ENCODE results near the gene FOSL1. TPM values are rescaled to one million over a fixed set of nuclear protein-coding genes. Genes with fewer than 3 reads are reported as not detected.

Gene FOSL1
- total RNA-seq, 1 donor from 2014 or later: not detected

DNA sequence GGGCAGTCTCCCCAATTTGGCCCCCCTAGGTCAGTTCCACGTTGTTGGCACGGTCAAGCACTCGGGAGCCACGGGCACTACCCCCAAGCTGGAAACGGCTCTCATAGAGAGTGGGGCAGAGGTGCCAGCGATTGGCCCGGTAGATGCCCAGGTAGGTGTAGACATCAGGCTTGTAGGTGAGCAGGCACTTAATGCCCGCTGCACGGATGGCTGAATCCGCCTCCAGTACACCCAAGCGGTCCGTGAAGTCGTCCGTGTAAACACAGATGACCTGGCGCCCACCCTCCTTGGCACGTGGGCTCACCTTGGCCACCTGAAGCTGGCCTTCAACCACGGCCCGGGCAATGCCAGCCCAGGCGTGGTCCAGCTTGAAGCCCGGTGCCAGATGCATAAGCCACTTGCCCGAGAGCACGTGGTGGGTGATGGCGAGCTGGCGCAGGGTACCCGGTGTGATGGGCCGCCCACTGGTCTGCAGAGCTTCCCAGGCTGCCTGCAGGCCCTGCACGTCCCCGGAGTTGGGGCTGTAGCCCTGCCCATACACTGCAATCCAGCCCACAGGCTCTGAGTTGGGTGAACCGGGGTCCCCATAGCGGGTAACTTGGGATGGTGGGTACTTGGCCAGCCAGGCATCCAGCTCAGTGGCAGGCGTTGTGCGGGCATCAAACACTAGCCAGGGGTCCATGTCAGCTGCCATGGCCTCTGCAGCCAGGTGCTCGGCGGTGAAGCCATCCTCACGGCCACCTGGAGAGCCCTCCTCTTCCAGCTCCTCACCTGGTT, 17.4 kb upstream of the FOSL1 start:
- H3K27ac Mint-ChIP-seq (ENCODE audit: unreplicated experiment): no peak overlapping the region

DNA sequence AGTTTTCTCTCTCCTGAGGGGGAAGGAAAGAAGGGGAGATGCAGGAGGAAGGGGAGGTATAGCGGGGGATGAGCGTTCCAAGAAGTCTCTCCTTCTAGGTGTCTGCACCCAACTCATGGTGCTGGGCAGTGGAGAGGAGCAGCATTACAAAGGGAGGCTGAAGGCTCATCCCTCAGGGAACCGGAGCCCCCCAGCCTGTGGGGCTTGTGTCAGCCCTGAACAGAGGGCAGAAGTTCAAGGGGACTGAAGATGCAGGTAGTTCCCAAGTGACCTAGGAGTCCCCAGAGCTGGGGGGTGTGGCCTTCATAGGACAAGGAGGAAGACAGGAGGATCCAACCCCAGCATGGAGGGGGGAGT, 16.9 kb upstream of the FOSL1 start:
- H3K9me3 Mint-ChIP-seq (ENCODE audit: unreplicated experiment): peaks cover 14% of the 10 kb centered on the region
- H3K4me1 Mint-ChIP-seq (ENCODE audit: low read depth, unreplicated experiment): peaks cover 10% of the 10 kb centered on the region
- DNase-seq: no peak
- TF ChIP-seq, protein P1, sequence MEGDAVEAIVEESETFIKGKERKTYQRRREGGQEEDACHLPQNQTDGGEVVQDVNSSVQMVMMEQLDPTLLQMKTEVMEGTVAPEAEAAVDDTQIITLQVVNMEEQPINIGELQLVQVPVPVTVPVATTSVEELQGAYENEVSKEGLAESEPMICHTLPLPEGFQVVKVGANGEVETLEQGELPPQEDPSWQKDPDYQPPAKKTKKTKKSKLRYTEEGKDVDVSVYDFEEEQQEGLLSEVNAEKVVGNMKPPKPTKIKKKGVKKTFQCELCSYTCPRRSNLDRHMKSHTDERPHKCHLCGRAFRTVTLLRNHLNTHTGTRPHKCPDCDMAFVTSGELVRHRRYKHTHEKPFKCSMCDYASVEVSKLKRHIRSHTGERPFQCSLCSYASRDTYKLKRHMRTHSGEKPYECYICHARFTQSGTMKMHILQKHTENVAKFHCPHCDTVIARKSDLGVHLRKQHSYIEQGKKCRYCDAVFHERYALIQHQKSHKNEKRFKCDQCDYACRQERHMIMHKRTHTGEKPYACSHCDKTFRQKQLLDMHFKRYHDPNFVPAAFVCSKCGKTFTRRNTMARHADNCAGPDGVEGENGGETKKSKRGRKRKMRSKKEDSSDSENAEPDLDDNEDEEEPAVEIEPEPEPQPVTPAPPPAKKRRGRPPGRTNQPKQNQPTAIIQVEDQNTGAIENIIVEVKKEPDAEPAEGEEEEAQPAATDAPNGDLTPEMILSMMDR (IDR thresholded peaks at IDR 0.05; ENCODE audit: partially characterized antibody, unreplicated experiment): no peak
- H3K4me3 Mint-ChIP-seq (ENCODE audit: unreplicated experiment): peak overlapping the region; percentile 49
- H3K27me3 Mint-ChIP-seq (ENCODE audit: unreplicated experiment): peaks cover 18% of the 10 kb centered on the region
- H3K27ac Mint-ChIP-seq (ENCODE audit: unreplicated experiment): no peak overlapping the region
- H3K36me3 Mint-ChIP-seq (ENCODE audit: unreplicated experiment): no peaks in the 10 kb centered on the region

More for the DNA sequence above, 17.4 kb upstream of the FOSL1 start:
- H3K27me3 Mint-ChIP-seq (ENCODE audit: unreplicated experiment): peaks cover 17% of the 10 kb centered on the region
- TF ChIP-seq, protein P1 (IDR thresholded peaks at IDR 0.05; ENCODE audit: partially characterized antibody, unreplicated experiment): no peak
- H3K4me1 Mint-ChIP-seq (ENCODE audit: low read depth, unreplicated experiment): peaks cover 10% of the 10 kb centered on the region
- peak overlapping the region; percentile 84 for H3K4me3 Mint-ChIP-seq (ENCODE audit: unreplicated experiment)
- no peaks in the 10 kb centered on the region for H3K36me3 Mint-ChIP-seq (ENCODE audit: unreplicated experiment)
- H3K9me3 Mint-ChIP-seq (ENCODE audit: unreplicated experiment): peaks cover 14% of the 10 kb centered on the region
- no peak for DNase-seq

DNA sequence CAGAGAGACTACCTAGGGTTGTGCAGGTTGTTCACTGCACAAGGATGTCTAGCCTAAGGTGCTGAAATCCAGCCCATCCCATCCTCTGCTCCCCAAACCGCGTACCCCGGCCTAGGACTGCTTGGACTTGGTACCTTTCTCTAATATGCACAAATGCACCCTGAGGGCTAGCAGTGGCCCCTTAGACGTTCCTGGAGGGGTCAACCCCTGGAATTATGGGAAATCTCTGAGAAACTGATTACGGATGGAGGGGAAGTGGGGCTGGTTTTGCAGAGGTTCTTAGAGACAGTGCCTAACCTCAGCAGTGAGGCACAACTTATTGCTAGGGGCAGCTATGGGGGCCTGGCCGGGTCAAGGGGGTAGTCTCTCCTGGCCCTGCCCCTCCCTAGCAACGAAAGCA, 16.2 kb upstream of the FOSL1 start:
- TF ChIP-seq, protein P1 (IDR thresholded peaks at IDR 0.05; ENCODE audit: partially characterized antibody, unreplicated experiment): no peak
- DNase-seq: no peak
- H3K4me3 Mint-ChIP-seq (ENCODE audit: unreplicated experiment): peak overlapping the region; percentile 49
- peaks cover 14% of the 10 kb centered on the region for H3K9me3 Mint-ChIP-seq (ENCODE audit: unreplicated experiment)
- no peaks in the 10 kb centered on the region for H3K36me3 Mint-ChIP-seq (ENCODE audit: unreplicated experiment)
- peaks cover 10% of the 10 kb centered on the region for H3K4me1 Mint-ChIP-seq (ENCODE audit: low read depth, unreplicated experiment)
- H3K27ac Mint-ChIP-seq (ENCODE audit: unreplicated experiment): no peak overlapping the region
- peaks cover 18% of the 10 kb centered on the region for H3K27me3 Mint-ChIP-seq (ENCODE audit: unreplicated experiment)

DNA sequence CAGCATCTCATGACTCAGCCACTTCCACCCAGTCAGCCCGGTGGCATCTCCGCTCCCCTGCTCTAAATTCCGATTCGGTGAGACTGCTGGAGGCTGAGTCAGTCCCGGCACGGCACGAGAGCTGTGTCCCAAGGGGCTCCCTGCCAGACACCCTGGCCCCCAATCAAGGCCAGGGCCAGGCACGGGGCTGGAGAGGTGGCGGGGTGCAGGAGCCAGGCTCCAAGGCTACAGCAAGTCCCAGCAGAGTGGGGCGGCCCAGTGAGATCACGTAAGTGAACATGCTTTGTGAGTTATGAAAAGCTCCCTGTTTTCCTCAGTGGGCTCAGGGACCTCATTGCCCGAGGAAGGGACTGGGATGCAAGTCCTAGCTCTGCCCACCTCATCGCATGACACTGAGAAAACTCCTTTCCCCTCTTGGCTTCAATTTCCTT, 15.6 kb upstream of the FOSL1 start:
- Mint-ChIP-seq H3K36me3 (ENCODE audit: unreplicated experiment) (no peaks in the 10 kb centered on the region), H3K9me3 (ENCODE audit: unreplicated experiment) (peaks cover 14% of the 10 kb centered on the region), H3K27me3 (ENCODE audit: unreplicated experiment) (peaks cover 20% of the 10 kb centered on the region), H3K27ac (ENCODE audit: unreplicated experiment) (no peak overlapping the region), H3K4me3 (ENCODE audit: unreplicated experiment) (no peak overlapping the region), H3K4me1 (ENCODE audit: low read depth, unreplicated experiment) (peaks cover 10% of the 10 kb centered on the region)
- TF ChIP-seq, protein P1 (IDR thresholded peaks at IDR 0.05; ENCODE audit: partially characterized antibody, unreplicated experiment): no peak
- DNase-seq: no peak

DNA sequence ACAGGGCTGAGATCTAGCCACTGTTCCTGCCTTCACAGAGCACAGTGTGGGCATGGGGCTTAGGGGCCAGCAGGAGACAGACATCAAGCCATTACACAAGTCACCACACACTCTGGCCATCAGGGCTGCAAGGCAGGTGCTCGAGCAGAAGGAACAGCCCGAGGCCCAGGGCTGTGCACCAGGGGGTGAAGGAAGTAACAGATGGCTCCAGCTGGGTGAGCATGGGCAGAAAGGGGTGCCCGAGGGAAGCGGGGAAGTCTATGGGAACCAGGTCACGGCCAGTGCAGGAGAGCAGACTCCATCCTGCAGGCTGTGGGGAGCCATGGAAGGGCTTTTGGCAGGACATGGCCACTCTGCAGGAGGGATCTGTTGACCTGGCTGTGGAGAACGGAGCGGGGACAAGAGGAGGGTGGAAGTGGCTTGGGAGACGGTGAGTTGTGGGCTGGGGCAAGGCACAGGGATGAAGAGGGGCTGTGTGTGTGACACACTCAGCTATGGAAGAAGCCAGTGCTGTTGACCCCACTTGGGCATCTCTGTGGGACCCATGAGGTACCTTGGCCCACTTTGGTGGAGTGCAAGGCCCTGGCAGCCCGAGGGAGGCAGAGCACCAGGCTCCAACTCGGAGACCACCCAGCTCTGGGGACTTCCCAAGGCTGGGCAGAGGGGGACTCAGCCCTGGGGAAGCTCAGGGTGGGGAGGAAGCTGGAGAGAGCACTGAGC, 15.1 kb upstream of the FOSL1 start:
- peaks cover 20% of the 10 kb centered on the region for H3K27me3 Mint-ChIP-seq (ENCODE audit: unreplicated experiment)
- peaks cover 11% of the 10 kb centered on the region for H3K9me3 Mint-ChIP-seq (ENCODE audit: unreplicated experiment)
- H3K27ac Mint-ChIP-seq (ENCODE audit: unreplicated experiment): peak overlapping the region; percentile 84
- H3K4me3 Mint-ChIP-seq (ENCODE audit: unreplicated experiment): peak overlapping the region; percentile 77
- peak; percentile 51 for DNase-seq
- TF ChIP-seq, protein P1 (IDR thresholded peaks at IDR 0.05; ENCODE audit: partially characterized antibody, unreplicated experiment): no peak
- no peaks in the 10 kb centered on the region for H3K36me3 Mint-ChIP-seq (ENCODE audit: unreplicated experiment)
- peaks cover 10% of the 10 kb centered on the region for H3K4me1 Mint-ChIP-seq (ENCODE audit: low read depth, unreplicated experiment)

Measured in glutamatergic neuron (in vitro differentiated cells).